ENCODE data around the gene ZNF556. TPM values are rescaled to one million over a fixed set of nuclear protein-coding genes. Genes with fewer than 3 reads are reported as not detected.
"Not testable (repeated sequence)": the region's sequence is repeated elsewhere in the genome, so short reads cannot be mapped to it uniquely, and the experiment has no call there.

ZNF556 gene
- polyA plus RNA-seq, 1 experiment = not detected

- H3K27me3 ChIP-seq (ENCODE audit: control insufficient read depth, insufficient read depth, low read length) = no peaks in the 10 kb centered on the region
- H3K4me3 ChIP-seq (ENCODE audit: low read depth, low read length) = no peak overlapping the region
- ChIA-PET POLR2A (no interaction called here), CTCF (no interaction called here)
- TF ChIP-seq CTCF (IDR thresholded peaks at IDR 0.05; ENCODE audit: low read depth, low read length) = no peak
- DNase-seq (ENCODE audit: low read depth, low spot score) = no peak
- H3K9me3 ChIP-seq (ENCODE audit: control insufficient read depth, insufficient read depth, low read length) = peaks cover 22% of the 10 kb centered on the region
- no peak overlapping the region for H3K27ac ChIP-seq (ENCODE audit: low read depth, low read length)
Observed at GRCh38 chr19:2883686-2884439, 16.7 kb downstream of the ZNF556 start.

GRCh38 chr19:2885736-2886135 is 18.6 kb downstream of the ZNF556 start:
- peaks cover 17% of the 10 kb centered on the region for H3K9me3 ChIP-seq (ENCODE audit: control insufficient read depth, insufficient read depth, low read length)
- DNase-seq (ENCODE audit: low read depth, low spot score) = no peak
- CTCF ChIA-PET = interaction anchor here (1.2 kb wide), 1 partner anchor 22 kb away, joined by 3 read pairs; no protein-coding TSS in a partner anchor
- no peaks in the 10 kb centered on the region for H3K27me3 ChIP-seq (ENCODE audit: control insufficient read depth, insufficient read depth, low read length)
- H3K27ac ChIP-seq (ENCODE audit: low read depth, low read length) = no peak overlapping the region
- no peak overlapping the region for H3K4me3 ChIP-seq (ENCODE audit: low read depth, low read length)
- POLR2A ChIA-PET = no interaction called here
- no peak for TF ChIP-seq CTCF (IDR thresholded peaks at IDR 0.05; ENCODE audit: low read depth, low read length)

GRCh38 chr19:2887391-2887914 is 20.3 kb downstream of the ZNF556 start:
- ChIA-PET CTCF (interaction anchor here (0.7 to 2.1 kb wide), 23 partner anchors 9 to 273 kb away, joined by 3 to 20 read pairs (median 3); partner anchors contain the start of genes THOP1, ZNF554 and ZNF57), POLR2A (no interaction called here)
- Histone ChIP-seq H3K4me3 (ENCODE audit: low read depth, low read length) (no peak overlapping the region), H3K27me3 (ENCODE audit: control insufficient read depth, insufficient read depth, low read length) (no peaks in the 10 kb centered on the region), H3K9me3 (ENCODE audit: control insufficient read depth, insufficient read depth, low read length) (peaks cover 12% of the 10 kb centered on the region), H3K27ac (ENCODE audit: low read depth, low read length) (no peak overlapping the region)
- peak; percentile 27 for DNase-seq (ENCODE audit: low read depth, low spot score)
- peak; percentile 75 for TF ChIP-seq CTCF (IDR thresholded peaks at IDR 0.05; ENCODE audit: low read depth, low read length)

GRCh38 chr19:2888731-2889224 is 21.6 kb downstream of the ZNF556 start:
- Histone ChIP-seq H3K9me3 (ENCODE audit: control insufficient read depth, insufficient read depth, low read length) (peaks cover 11% of the 10 kb centered on the region), H3K27me3 (ENCODE audit: control insufficient read depth, insufficient read depth, low read length) (no peaks in the 10 kb centered on the region), H3K27ac (ENCODE audit: low read depth, low read length) (no peak overlapping the region), H3K4me3 (ENCODE audit: low read depth, low read length) (no peak overlapping the region)
- ChIA-PET POLR2A (no interaction called here), CTCF (interaction anchor here (1.1 to 2.1 kb wide), 4 partner anchors 12 to 69 kb away, joined by 3 to 12 read pairs (median 4); partner anchors contain the start of genes ZNF554 and ZNF57)
- no peak for DNase-seq (ENCODE audit: low read depth, low spot score)
- TF ChIP-seq CTCF (IDR thresholded peaks at IDR 0.05; ENCODE audit: low read depth, low read length) = no peak

GRCh38 chr19:2890531-2890930 is 23.4 kb downstream of the ZNF556 start:
- DNase-seq (ENCODE audit: low read depth, low spot score); H3K4me3 ChIP-seq (ENCODE audit: low read depth, low read length); POLR2A ChIA-PET; CTCF ChIA-PET; H3K27ac ChIP-seq (ENCODE audit: low read depth, low read length); H3K27me3 ChIP-seq (ENCODE audit: control insufficient read depth, insufficient read depth, low read length): not testable (repeated sequence)
- peaks cover 12% of the 10 kb centered on the region for H3K9me3 ChIP-seq (ENCODE audit: control insufficient read depth, insufficient read depth, low read length)

All from AG04450 (cell line).